HUDEP-2 (cell line): ENCODE results near the gene MGMT.

Source experiments
- DNase-seq, 76 experiments: peaks; one replicate each; lab custom pipeline; 2025; ENCODE audit not compliant: unreplicated experiment in 76 of 76; lab: John Stamatoyannopoulos, UW

MGMT gene

DNA sequence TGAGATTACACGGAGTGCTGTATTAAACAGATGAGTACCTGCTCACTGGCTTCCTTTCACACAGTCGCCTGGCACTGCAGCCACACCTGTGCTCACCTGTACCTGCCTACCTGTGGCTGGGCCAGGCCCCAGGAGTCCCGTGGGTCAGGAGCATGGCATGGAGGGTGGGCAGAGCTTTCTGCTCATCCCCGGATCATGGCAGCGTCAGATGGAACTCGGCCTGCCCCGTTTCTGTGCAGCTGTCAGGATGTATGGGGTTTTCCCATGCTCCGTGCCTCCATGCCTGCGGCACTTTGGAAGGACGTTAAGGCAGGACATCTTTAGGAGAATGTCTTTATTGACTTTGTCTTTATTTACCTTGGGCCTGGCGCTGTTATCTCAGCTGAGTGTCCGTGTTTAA lies 112.2 kb downstream of the MGMT start:
- no peak for DNase-seq

DNA sequence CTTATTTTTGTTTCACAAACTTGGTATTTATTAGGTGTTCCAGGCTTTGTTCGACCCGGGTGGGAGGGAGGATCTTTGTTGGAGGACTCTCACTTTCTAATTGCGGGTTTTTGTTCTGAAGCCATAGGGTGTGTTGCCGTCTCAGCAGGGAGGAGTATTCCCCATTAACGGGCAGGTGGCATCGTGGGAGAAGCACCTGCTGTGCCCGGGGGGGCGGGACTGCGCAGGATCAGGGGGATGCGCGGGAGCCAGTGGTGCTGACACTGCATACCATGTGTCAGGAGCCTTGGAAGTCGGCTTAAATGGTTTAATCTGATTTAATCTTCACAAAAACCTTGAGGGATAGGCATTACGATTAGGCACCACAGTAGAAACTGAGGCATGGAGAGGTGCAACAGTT lies 113.0 kb downstream of the MGMT start:
- DNase-seq, result no peak

DNA sequence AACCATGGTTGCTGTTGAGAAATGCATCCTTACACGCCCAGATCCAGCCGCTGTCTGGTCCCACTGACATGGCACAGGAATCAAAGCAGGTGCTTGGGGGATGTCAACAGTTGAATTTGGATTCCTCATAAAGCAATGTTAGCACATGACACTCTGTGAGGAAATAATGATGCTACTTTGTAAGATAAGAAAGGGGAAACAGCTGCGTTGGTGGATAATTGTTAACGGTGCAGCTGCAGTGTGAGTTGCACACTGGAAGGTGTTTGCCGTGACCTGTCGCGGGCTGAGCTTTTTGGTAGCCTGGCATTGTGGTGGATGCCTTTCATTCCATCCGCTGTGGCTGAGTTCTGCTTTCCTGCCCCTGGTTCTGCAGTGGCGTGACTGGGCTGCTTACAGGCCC lies 113.9 kb downstream of the MGMT start:
- DNase-seq, result no peak

DNA sequence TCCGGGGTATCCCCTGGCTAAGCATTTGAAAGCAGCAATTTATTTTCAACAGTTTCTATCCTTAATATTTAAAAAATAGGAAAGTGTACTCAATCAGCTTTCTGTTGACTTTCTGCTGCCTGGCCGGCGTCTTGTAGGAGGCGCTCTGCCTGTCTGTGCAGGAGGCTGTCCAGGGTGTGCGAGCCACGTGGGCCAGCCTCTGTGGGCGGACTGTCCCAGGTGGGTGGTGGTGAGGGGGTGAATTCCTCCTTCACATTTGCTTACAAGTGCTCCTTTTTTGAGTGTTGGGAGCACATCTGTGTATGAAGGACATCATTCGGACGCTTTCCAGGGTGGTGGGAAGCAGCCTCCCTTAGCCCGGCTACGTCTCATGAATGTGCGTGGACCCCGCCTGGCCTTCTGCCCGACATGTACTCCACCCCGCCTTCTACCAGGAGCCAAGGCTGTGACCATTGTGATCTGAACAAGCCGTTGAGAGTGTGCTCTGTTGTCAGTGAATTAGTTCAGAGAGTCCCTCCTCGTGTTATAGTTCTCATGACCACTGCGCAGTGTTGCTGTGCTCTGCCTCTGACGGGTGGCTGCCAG lies 114.9 kb downstream of the MGMT start:
- no peak for DNase-seq

DNA sequence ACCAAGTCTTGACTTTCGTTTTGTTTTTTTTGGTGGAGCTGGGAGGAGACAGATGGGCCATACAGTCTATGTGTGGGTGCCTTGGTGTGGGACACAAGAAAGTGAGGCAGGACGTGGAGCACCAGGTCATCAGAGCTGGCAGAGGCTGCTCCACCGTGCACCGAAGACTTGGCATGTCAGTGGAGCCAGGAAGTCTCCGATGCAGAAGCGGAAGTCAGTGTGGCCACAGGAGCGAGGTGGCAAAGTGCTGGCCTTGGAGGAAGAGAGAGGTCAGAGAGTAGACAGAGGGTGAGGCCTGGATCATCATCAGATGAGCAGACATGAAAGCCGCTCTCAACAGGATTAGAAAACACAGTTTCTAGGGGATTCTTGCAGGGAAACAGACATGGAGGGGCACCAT lies 116.8 kb downstream of the MGMT start:
- DNase-seq, result no peak

DNA sequence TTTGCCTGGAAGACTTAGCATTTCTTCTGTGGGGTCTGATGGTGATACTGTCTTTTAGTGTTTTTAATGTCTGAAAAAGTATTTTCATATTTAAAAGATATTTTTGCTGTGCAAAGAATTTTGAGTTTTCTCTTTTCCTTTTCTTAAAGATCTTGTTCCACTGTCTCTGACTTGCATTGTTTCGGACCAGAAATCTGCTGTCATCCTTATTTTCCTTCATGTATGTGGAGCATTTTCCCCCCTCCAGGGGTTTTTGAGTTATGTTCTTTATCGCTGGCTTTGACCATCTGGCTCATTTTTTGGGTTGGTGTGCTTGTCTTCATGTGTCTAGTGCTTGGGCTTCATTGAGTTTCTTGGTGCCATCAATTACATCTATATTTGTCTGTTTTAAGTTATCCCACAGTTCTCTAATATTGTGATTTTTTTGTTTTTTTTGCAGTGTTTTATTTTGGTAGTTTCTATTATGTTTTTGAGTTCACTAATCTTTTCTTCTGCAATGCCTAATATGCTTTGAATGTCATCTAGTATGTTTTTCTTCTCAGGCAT lies 119.9 kb downstream of the MGMT start:
- no peak for DNase-seq

DNA sequence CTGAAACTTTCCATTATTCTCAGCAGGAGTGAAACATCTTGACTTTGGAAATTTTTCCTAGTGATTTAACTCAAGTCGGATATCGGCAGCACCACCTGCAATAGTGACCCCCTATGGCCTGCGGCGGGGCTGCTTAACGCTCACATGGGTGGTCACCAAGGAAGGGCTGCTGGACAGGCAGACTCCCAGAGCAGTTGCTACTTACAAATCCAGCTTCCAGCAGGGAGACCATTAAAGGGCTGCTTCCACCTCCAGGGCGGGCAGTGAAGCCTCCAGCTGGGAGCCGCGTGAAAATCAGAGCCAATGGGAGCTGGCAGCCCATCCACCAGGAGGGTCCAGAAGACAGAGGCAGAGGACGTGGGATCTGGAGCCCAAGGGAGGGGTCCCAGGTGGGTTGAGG lies 122.5 kb downstream of the MGMT start:
- no peak for DNase-seq

DNA sequence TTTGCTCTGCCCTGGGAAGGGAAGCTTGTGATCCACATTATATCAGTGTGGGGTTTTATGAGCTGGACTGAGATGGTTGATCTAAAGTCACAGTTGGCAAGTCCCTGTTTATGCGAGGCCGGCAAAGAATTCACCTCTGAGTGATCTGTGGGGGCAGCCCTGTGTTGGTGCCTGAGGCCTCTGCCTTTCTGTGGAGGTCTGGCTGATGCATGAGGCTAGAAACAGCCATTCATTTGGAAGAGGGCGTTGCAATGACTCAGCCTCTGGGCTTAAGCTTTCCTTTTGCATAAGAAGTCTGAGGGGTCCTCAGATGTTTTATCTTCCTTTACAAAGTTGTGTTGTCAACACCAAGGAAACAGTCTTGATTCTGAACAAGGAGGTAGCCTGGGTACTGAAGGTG lies 126.9 kb downstream of the MGMT start:
- no peak for DNase-seq

DNA sequence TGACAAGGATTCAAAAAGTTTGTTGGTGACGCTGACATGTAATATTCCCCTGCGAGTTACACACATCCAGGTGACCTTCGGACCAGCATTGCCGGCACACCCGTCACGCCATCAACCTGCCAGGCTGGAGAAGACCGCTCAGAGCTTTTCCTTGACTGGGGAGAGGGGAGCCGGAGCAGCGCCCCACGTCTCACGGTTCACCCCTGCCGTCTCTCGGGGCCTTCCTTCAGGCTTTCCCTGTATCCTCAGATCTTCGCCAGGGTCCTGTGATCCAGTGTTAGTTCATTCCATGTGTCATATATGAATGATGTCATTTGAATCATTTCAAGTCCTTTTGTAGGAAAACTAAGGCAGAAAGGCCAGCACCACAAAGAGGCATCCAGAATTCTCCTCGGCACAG lies 127.8 kb downstream of the MGMT start:
- DNase-seq, result no peak

DNA sequence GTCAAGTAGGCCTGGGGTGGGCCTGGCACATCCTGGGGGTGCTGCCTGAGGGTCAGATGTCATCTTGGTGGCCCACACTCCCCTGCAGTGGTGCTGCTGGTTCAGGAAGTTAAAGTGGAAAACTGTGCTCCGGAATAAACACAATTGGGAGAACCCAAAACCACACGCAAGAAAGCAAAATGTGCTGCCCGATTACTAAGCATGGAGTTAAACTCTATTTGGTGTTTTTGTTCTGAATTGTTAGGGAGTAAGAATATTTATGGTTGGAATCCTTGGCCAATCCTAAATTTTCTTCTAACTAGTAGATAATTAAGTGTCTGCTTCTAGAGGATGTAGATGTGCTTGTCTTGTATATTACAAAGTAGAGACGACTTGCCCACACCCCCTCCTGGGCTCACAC lies 131.4 kb downstream of the MGMT start:
- DNase-seq, result no peak

DNA sequence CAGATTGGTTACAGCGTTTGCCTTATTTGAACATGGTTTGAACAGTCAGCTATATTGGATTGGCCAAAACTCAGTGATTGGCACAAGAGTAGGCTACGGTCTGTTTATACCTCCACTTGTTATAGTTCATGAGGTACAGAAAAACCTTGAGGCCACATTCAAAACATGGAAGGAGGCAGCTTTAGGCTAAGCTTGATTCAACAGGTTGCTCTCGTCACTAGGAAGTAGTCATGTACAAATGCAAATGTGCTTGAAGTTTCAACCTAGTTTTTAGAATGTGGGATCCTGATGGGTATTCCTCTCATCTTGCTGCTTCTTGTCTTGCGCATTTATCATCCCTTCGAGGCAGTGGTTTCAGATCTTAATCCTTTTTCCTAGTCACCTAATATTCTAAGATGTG lies 132.1 kb downstream of the MGMT start:
- no peak for DNase-seq

DNA sequence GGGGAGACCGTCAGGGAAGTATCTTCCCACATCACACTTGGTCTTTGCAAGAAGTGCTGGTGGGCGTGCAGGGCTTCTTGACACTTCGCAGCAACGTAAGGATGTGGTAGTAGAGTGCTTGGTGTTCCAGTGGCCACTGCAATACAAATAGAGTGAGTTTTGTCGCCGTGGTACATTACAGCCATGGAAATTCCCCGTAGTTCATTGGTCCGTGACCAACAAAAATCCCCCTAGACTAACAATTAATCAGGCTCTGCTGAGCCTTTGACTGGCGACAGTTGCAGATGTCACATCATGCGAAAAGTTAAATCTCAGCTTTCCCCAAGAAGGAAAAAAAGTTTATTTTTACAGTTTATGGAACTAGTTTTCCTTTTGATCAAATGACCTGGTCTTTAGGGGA lies 134.7 kb downstream of the MGMT start:
- DNase-seq, result no peak

DNA sequence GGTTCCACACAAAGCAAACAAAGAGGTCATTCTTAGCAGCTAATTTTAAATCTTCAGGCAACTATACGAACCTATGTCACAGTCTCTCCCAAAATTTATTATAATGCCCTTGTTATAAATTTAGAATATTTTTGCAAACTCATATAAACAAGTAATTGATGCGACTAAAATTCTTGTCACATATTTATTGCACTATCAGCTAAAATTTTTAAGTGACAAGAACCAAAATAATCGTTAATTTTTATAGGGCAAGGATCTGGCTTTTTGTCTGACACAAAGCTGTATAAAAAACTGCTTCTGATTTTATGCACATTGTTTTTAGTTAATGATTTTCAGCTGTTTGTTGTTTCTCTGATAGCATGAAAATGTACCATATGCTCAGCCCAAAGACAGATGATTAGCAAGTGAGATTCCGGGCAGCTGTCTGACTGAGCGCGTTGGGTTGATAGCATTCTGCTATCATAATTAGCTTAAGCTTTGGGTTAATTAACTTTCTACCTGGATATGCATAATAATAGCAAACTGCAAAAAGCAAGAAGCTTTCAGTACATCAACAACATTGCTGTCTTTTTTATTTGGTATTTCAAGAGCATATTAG lies 136.0 kb downstream of the MGMT start:
- no peak for DNase-seq

DNA sequence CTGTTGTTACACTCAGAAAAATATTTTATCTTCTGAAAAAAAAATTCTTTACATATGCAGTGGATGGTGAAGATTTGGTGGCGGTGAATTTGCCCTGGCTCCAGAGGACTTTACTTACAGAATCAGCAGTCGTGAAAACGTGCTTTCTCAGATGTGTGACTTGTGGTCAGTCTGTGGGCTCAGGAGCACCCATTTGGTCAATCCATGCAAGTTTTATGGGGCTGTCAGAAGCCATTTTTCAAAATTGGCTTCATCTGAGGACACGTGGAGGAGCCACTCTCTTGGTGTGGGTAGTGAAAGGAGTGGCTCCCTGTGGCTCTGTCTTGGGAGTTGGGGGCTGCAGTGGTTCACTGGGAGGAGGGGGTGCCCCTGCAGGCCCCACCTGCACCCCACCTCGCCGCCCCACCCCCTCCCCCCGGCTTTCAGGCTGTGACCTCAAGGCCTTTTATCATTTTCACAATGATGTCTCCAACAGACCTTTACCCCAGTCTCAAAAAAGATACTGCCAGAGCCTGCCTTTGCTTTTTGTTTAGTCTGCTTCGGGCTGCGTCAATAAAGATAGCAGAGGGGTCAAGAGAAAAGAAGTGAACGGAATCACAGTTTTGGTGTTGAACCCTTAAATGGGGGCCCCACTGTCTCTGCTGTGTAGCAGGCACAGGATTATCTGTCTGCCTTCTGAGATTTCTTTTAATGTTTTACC lies 137.4 kb downstream of the MGMT start:
- no peak for DNase-seq

DNA sequence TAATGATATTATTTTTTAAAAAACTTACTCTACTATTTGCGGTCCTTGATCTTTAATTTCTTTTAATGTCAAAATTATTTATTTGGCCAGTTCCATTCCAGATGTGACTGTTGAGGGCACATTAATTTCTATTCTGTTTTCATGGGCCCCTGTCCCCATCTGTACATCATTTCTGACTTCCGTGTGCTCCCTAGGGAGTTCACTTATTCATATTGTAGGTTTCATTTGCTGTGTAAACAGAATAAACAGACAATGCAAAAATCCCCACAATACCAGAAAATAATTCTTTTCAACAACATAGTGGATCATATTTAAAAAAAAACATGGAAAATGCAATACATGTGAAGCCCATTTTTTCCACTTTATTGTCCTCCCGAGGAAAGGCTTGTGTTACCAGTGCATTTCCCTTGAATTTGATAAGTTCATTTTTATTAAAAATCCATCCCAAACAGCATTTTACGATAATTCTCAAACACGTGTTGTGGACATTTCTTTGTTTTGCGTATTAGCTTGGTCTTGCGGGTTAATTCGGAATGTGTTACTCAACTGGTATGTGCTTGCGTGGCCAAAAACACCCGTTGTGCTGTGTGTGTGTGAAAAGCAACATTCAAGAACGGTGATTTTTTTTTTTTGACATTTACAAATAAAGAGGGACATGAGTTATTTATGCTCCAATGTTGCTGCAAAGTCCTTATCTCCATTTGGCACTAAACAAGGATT lies 138.4 kb downstream of the MGMT start:
- no peak for DNase-seq

DNA sequence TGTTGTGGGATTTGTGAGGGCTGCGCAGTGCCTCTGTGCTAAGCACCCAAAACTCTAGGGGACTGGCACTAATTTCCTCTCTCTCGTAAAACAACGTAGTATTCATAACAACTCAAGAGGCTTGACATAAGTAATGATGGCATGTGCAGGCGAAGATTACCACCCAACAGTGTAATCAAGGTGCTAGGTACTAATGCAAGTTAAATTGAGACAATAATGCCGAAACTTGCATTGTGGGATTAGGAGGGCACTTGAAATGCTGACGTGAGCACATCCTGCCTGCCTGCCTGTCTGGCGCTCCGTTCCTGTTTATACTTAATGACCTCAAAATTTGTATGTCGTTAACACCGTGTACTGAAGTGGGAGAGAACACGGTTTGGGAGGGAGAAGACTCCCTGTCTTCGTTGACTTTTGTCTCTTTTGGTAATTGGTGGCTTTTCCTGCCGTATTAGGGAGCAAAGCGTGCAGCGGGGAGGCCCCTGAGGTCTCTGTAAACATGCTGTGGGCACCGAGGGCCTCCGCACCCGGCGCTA lies 139.0 kb downstream of the MGMT start:
- DNase-seq, result no peak

DNA sequence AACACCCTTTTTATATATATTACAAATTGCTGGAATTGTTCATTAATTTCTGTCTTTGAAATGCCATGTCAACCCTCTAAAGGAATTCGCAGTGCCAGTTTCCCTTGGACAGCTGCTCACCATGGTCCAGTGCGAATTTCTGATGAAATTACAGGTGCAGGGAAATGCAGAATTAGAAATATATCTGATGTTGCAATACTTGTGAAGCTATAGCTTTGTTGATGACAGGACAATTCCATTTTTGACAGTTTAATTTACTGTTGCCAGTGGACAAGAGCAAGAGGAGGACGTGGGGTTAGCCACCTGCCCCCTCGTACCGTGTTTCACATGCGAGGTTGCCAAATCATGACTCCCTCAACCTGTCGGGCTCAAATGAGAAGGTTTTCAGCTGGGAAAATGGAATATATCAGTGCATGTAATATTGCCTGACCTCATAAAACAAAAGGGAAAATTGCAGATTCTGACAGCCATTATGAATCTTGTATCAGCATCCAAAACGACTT lies 140.6 kb downstream of the MGMT start:
- no peak for DNase-seq

DNA sequence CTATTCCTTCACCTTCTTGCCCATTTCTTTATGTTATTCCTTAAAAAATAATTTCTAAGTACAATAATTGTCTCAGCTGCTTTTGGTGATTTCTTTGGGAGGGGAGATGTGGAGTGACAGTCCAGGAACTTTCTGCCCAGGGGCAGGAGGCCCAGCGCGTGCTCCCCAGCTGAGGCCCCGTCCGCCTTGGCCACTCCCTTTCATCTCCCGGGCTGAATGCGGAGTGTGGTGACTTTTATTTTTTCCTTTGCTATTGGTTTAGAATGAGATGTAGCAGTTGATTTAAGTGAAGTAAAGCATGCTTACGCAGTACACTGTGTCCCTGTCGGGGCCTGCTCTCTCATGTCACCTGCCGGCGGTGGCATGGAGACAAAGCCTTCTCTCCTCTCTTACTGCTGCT lies 141.6 kb downstream of the MGMT start:
- no peak for DNase-seq

DNA sequence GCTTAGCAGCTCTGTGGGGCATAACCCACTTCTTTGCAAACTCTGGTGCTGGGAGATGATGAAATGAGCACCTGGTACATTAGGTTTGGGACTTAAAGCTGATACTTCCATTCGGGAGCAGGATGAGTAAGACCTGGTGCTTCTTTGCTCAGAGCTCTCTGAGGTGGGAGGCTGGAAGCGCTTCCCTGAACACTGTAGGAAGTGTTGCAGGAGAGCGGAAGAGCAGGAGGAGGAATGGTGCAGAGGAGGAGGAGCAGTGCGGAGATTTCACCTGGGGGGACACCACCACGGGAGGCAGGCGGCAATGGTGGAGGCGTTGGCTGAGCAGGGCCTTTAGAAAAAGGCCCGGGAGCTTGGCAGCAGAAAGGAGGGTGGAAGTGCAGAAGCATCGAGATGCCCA lies 142.5 kb downstream of the MGMT start:
- no peak for DNase-seq

DNA sequence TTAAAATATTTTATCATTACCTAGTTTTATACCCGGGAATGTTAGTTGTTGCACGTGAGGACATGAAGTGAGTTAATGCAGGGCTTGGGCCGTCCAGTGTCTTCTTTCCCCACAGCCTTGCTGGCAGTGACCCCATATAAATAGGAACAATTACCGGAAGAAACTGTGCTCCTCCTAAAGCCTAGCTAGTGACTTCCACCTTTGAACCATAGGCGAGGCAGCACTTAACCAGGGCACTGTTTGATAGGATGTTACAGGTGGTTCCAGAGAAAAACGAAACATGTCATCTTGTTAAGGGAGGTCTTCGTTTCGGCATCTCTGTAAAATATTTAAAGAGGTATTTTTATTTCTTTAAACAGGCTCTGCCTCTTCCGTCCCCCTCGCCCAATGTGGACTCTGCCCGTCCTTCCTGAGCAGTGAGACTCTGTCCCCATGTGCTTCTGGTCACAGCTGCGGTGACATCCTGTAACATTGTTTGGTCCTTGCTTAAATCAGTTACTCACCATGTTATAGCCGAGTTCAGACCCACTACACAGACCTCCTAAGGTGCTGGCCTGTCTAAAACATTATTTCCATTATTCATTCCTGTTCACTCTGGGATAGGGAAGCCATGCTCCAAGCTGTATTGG lies 145.6 kb downstream of the MGMT start:
- DNase-seq, result no peak
